SK-N-SH treated with all-trans-retinoic acid at 6 μM for 48 hours (cell line): Measurements from ENCODE around the gene TCEA2.

Experiments used
- ATAC-seq: fragments of 200-7000 bp; cut with Tn5 transposase; 3 replicates; pipeline ENCODE4 v1.9.1; 2020; ENCODE audit warnings: mild to moderate bottlenecking, moderate library complexity
- ARNTL ChIP-seq: fragments of 450-650 bp; formaldehyde crosslinking; IDR thresholded peaks from 2 replicates; pipeline ENCODE4 v1.5.0; 2020; ENCODE audit warnings: low read depth, mild to moderate bottlenecking, moderate library complexity, borderline replicate concordance
- BACH2 ChIP-seq: fragments of 250-450 bp; sonication (Bioruptor Pico); IDR thresholded peaks from 2 replicates; pipeline ENCODE4 v1.9.0; 2021; ENCODE audit warnings: mild to moderate bottlenecking, borderline replicate concordance
- CREB5 ChIP-seq: fragments of 250-450 bp; sonication (Bioruptor Pico); IDR thresholded peaks from 2 replicates; pipeline ENCODE4 v1.5.1; 2020; ENCODE audit warnings: low read depth, mild to moderate bottlenecking, moderate library complexity
- CSDC2 ChIP-seq: fragments of 250-450 bp; sonication (Bioruptor Pico); IDR thresholded peaks from 2 replicates; pipeline ENCODE4 v1.5.0; 2020; ENCODE audit warnings: mild to moderate bottlenecking, moderate library complexity
- GLIS3 ChIP-seq: fragments of 250-450 bp; sonication (Bioruptor Pico); IDR thresholded peaks from 2 replicates; pipeline ENCODE4 v1.5.0; 2020; ENCODE audit warnings: mild to moderate bottlenecking, moderate library complexity
- ISL1 ChIP-seq: fragments of 250-450 bp; sonication (Bioruptor Pico); IDR thresholded peaks from 2 replicates; pipeline ENCODE4 v2.1.2; 2022; ENCODE audit warnings: mild to moderate bottlenecking, moderate library complexity
- OSR1 ChIP-seq: fragments of 250-450 bp; sonication (Bioruptor Pico); IDR thresholded peaks from 2 replicates; pipeline ENCODE4 v1.8.0; 2022; ENCODE audit warnings: moderate library complexity, mild to moderate bottlenecking, inconsistent platforms
- PATZ1 ChIP-seq: fragments of 250-450 bp; sonication (Bioruptor Pico); IDR thresholded peaks from 2 replicates; pipeline ENCODE4 v1.8.0; 2020; ENCODE audit warnings: mild to moderate bottlenecking, moderate library complexity, borderline replicate concordance
- POU6F1 ChIP-seq: fragments of 250-450 bp; sonication (Bioruptor Pico); IDR thresholded peaks from 2 replicates; pipeline ENCODE4 v1.8.0; 2021; ENCODE audit warnings: low read depth, mild to moderate bottlenecking, moderate library complexity, borderline replicate concordance
- PPARA ChIP-seq: fragments of 250-450 bp; sonication (Bioruptor Pico); IDR thresholded peaks from 2 replicates; pipeline ENCODE4 v1.5.0; 2020; ENCODE audit warnings: mild to moderate bottlenecking, borderline replicate concordance
- RARB ChIP-seq: fragments of 250-450 bp; sonication (Bioruptor Pico); IDR thresholded peaks from 2 replicates; pipeline ENCODE4 v1.8.0; 2021; ENCODE audit warnings: mild to moderate bottlenecking, moderate library complexity
- SNAI2 ChIP-seq: fragments of 250-450 bp; sonication (Bioruptor Pico); IDR thresholded peaks from 2 replicates; pipeline ENCODE4 v1.5.0; 2020; ENCODE audit warnings: mild to moderate bottlenecking, moderate library complexity
- TCF4 ChIP-seq: fragments of 250-450 bp; sonication (Bioruptor Pico); IDR thresholded peaks from 2 replicates; pipeline ENCODE4 v1.8.0; 2021; ENCODE audit warnings: mild to moderate bottlenecking, moderate library complexity, borderline replicate concordance
- ZC3H10 ChIP-seq: fragments of 250-450 bp; sonication (Bioruptor Pico); IDR thresholded peaks from 2 replicates; pipeline ENCODE4 v1.5.1; 2021; ENCODE audit warnings: mild to moderate bottlenecking, moderate library complexity
- ZFP3 ChIP-seq: fragments of 250-450 bp; sonication (Bioruptor Pico); IDR thresholded peaks from 2 replicates; pipeline ENCODE4 v1.5.0; 2020; ENCODE audit warnings: mild to moderate bottlenecking, moderate library complexity
- ZFP30 ChIP-seq: fragments of 450-650 bp; formaldehyde crosslinking; IDR thresholded peaks from 2 replicates; pipeline ENCODE4 v1.5.0; 2022; ENCODE audit warnings: mild to moderate bottlenecking, moderate library complexity
- ZNF565 ChIP-seq: fragments of 450-650 bp; formaldehyde crosslinking; conservative IDR thresholded peaks from 2 replicates; pipeline ENCODE4 v1.5.0; 2020; ENCODE audit warnings: low read depth, mild to moderate bottlenecking, moderate library complexity
- ZNF70 ChIP-seq: fragments of 450-650 bp; formaldehyde crosslinking; IDR thresholded peaks from 2 replicates; pipeline ENCODE4 v1.5.0; 2020; ENCODE audit warnings: mild to moderate bottlenecking, moderate library complexity
- ZNF8 ChIP-seq: fragments of 450-650 bp; formaldehyde crosslinking; IDR thresholded peaks from 2 replicates; pipeline ENCODE4 v1.5.0; 2020; ENCODE audit warnings: mild to moderate bottlenecking, moderate library complexity
- TF ChIP-seq, protein P1 (sequence below): fragments of 250-450 bp; sonication (Bioruptor Pico); IDR thresholded peaks from 2 replicates; pipeline ENCODE4 v1.5.1; 2021; ENCODE audit warnings: mild to moderate bottlenecking, moderate library complexity
- TF ChIP-seq, protein P2 (sequence below): fragments of 250-450 bp; sonication (Bioruptor Pico); IDR thresholded peaks from 2 replicates; pipeline ENCODE4 v1.5.0; 2020; ENCODE audit warnings: mild to moderate bottlenecking, moderate library complexity

TCEA2 gene

GRCh38 chr20:64072498-64073063 lies 9.6 kb downstream of the TCEA2 start:
- ATAC-seq: no peak
- TF ChIP-seq, protein P1, sequence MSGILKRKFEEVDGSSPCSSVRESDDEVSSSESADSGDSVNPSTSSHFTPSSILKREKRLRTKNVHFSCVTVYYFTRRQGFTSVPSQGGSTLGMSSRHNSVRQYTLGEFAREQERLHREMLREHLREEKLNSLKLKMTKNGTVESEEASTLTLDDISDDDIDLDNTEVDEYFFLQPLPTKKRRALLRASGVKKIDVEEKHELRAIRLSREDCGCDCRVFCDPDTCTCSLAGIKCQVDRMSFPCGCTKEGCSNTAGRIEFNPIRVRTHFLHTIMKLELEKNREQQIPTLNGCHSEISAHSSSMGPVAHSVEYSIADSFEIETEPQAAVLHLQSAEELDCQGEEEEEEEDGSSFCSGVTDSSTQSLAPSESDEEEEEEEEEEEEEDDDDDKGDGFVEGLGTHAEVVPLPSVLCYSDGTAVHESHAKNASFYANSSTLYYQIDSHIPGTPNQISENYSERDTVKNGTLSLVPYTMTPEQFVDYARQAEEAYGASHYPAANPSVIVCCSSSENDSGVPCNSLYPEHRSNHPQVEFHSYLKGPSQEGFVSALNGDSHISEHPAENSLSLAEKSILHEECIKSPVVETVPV (CRISPR knock-in tag): no peak
- no peak for TF ChIP-seq ZNF70 (CRISPR knock-in tag)
- no peak for TF ChIP-seq PATZ1 (CRISPR knock-in tag)
- no peak for TF ChIP-seq POU6F1 (CRISPR knock-in tag)
- no peak for TF ChIP-seq SNAI2
- no peak for TF ChIP-seq CREB5 (CRISPR knock-in tag)
- TF ChIP-seq ISL1 (CRISPR knock-in tag): no peak
- TF ChIP-seq ZNF8 (CRISPR knock-in tag): no peak
- no peak for TF ChIP-seq ZC3H10
- TF ChIP-seq ZFP3 (CRISPR knock-in tag): no peak

DNA sequence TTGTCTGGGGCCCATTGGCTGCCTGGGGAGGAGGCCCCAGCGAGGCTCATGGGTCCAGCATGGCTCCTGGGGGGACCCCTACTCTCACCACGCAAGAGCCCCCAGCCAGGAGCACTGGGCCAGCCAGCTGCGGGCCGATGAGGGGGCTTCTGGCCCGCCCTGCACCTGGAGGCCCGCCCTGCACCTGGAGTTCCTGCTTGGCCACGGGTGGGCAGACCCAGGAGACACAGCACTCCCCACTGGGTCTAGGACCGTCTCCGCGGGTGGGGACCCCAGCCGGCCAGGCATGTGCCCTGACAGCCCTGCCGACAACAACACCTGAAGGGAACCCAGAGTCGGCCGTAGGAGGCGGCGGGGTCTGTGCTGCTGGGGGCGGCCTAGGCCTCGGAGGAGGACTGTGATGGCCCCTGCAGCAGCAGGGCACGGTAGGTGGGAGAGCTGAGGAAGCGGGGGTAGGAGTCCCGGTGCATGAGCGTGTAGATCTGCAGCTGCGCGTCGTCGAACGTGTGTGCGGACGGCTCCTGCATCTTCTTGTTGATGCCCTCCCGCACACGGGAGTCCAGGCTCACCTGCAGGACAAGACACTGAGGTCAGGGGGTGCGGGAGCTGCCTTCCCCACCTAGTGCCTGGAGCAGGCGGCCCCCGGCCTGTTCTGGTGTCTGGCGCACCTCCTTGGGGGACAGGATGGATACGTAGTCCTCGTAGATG lies 10.6 kb downstream of the TCEA2 start:
- TF ChIP-seq GLIS3 (CRISPR knock-in tag) (no peak), ZFP30 (CRISPR knock-in tag) (no peak), OSR1 (CRISPR knock-in tag) (no peak), ZC3H10 (no peak), BACH2 (CRISPR knock-in tag) (no peak), ZFP3 (CRISPR knock-in tag) (no peak), ZNF565 (CRISPR knock-in tag) (no peak), TCF4 (CRISPR knock-in tag) (no peak), ARNTL (CRISPR knock-in tag) (no peak), PPARA (CRISPR knock-in tag) (no peak), RARB (no peak), SNAI2 (no peak)
- TF ChIP-seq, protein P2, sequence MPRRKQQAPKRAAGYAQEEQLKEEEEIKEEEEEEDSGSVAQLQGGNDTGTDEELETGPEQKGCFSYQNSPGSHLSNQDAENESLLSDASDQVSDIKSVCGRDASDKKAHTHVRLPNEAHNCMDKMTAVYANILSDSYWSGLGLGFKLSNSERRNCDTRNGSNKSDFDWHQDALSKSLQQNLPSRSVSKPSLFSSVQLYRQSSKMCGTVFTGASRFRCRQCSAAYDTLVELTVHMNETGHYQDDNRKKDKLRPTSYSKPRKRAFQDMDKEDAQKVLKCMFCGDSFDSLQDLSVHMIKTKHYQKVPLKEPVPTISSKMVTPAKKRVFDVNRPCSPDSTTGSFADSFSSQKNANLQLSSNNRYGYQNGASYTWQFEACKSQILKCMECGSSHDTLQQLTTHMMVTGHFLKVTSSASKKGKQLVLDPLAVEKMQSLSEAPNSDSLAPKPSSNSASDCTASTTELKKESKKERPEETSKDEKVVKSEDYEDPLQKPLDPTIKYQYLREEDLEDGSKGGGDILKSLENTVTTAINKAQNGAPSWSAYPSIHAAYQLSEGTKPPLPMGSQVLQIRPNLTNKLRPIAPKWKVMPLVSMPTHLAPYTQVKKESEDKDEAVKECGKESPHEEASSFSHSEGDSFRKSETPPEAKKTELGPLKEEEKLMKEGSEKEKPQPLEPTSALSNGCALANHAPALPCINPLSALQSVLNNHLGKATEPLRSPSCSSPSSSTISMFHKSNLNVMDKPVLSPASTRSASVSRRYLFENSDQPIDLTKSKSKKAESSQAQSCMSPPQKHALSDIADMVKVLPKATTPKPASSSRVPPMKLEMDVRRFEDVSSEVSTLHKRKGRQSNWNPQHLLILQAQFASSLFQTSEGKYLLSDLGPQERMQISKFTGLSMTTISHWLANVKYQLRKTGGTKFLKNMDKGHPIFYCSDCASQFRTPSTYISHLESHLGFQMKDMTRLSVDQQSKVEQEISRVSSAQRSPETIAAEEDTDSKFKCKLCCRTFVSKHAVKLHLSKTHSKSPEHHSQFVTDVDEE (CRISPR knock-in tag): no peak
- no peak for ATAC-seq

DNA sequence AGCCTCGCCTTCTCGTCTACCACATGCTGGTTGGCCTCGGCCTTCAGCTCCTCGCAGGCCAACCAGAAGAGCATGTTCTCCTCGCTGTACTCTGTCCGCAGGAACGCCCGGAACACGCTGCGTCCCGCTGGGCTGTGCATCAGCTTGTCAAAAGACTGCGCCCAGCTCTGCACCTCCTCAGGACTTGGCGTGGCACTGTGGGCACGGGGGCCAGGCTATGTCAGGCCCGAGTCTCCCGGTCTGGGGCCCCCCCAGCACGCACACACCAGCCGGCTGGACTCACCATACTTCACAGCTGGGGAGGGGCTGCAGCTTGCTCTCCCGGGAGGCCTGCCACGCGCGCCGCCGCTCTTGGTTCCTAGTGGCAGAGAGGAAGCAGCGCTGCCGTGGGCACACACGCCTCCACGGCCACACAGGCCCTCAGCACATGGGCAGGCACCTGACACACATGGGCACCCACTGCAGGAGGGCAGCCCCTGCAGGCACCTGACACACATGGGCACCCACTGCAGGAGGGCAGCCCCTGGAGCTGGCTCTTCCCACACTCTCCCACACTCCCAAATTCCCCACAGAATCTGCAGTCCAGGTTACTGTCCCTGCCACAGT lies 11.3 kb downstream of the TCEA2 start:
- TF ChIP-seq PPARA (CRISPR knock-in tag) (no peak), OSR1 (CRISPR knock-in tag) (no peak), TCF4 (CRISPR knock-in tag) (no peak), CREB5 (CRISPR knock-in tag) (no peak), PATZ1 (CRISPR knock-in tag) (no peak), ZNF70 (CRISPR knock-in tag) (no peak), POU6F1 (CRISPR knock-in tag) (no peak), SNAI2 (no peak), CSDC2 (CRISPR knock-in tag) (no peak)
- ATAC-seq: no peak
